IMR-90 (cell line): ENCODE measurements around the gene AP4M1. TPM values are rescaled to one million over a fixed set of nuclear protein-coding genes. Genes with fewer than 3 reads are reported as not detected.

Experiments used
- ATAC-seq: fragments of 200-7000 bp; cut with Tn5 transposase; 2 replicates; pipeline ENCODE4 v1.9.1; 2020; ENCODE audit warnings: low read depth, mild to moderate bottlenecking, moderate library complexity
- BruUV-seq: library from RNA; stranded (reverse); fragments of 400-500 nt; replicated peaks from 2 replicates; lab custom pipeline; 2021; lab: Mats Ljungman, UMichigan
- CTCF ChIA-PET: fragments of 300-600 bp; formaldehyde crosslinking; extraction: SDS; loops from one replicate; lab custom pipeline; 2021; ENCODE audit warnings: antibody characterized with exemption; lab: Yijun Ruan, JAX
- POLR2A ChIA-PET: fragments of 300-600 bp; sonication (Branson Sonifier 250); formaldehyde crosslinking; loops from one replicate; lab custom pipeline; 2022; ENCODE audit warnings: antibody characterized with exemption; ENCODE audit not compliant: unreplicated experiment; lab: Charles Lee
- DNase-seq: peaks from one replicate; pipeline ENCODE4 v3.0.0; 2013
- H2AFZ ChIP-seq: replicated peaks from 2 replicates; pipeline ENCODE3; 2013; ENCODE audit warnings: low read length, mild to moderate bottlenecking; ENCODE audit not compliant: poor library complexity
- H2AK5ac ChIP-seq: 2 replicates; pipeline ENCODE4 v1.6.1; 2013; ENCODE audit warnings: low read depth, low read length, inconsistent platforms
- H2AK9ac ChIP-seq: replicated peaks from 2 replicates; pipeline ENCODE3; 2013; ENCODE audit warnings: mild to moderate bottlenecking, low read depth, low read length, moderate library complexity; ENCODE audit not compliant: poor library complexity
- H2BK120ac ChIP-seq: 2 replicates; pipeline ENCODE4 v1.6.1; 2013; ENCODE audit warnings: low read depth, low read length, inconsistent platforms
- H2BK15ac ChIP-seq: 3 replicates; pipeline ENCODE4 v1.6.1; 2013; ENCODE audit warnings: low read depth, low read length, inconsistent platforms
- H2BK20ac ChIP-seq: 2 replicates; pipeline ENCODE4 v1.6.1; 2013; ENCODE audit warnings: low read depth, mild to moderate bottlenecking, inconsistent platforms, low read length, moderate library complexity
- H2BK5ac ChIP-seq: 2 replicates; pipeline ENCODE4 v1.6.1; 2013; ENCODE audit warnings: mild to moderate bottlenecking, low read depth, low read length, inconsistent platforms; ENCODE audit not compliant: poor library complexity, severe bottlenecking
- H3K14ac ChIP-seq: replicated peaks from 2 replicates; pipeline ENCODE4 v1.6.1; 2013; ENCODE audit warnings: low read depth, low read length, inconsistent platforms
- H3K18ac ChIP-seq: 2 replicates; pipeline ENCODE4 v1.6.1; 2013; ENCODE audit warnings: low read depth, low read length, control low read depth
- H3K23ac ChIP-seq: 2 replicates; pipeline ENCODE4 v1.6.1; 2013; ENCODE audit warnings: low read depth, low read length, inconsistent platforms
- H3K27ac ChIP-seq: 2 replicates; pipeline ENCODE4 v1.5.1; 2013; ENCODE audit warnings: mild to moderate bottlenecking, control low read depth, low read length; ENCODE audit not compliant: insufficient read depth
- H3K27me3 ChIP-seq: 2 replicates; pipeline ENCODE4 v1.6.1; 2013; ENCODE audit warnings: low read length; ENCODE audit not compliant: control insufficient read depth, insufficient read depth
- H3K36me3 ChIP-seq: 2 replicates; pipeline ENCODE4 v1.6.1; 2013; ENCODE audit warnings: low read length, mixed read lengths; ENCODE audit not compliant: control insufficient read depth, insufficient read depth
- H3K4ac ChIP-seq: 2 replicates; pipeline ENCODE4 v1.6.1; 2013; ENCODE audit warnings: low read depth, low read length, inconsistent platforms
- H3K4me1 ChIP-seq: 2 replicates; pipeline ENCODE4 v1.6.1; 2013; ENCODE audit warnings: low read length, mixed read lengths; ENCODE audit not compliant: control insufficient read depth, insufficient read depth
- H3K4me2 ChIP-seq: 2 replicates; pipeline ENCODE4 v1.6.1; 2013; ENCODE audit warnings: low read depth, mild to moderate bottlenecking, control low read depth, low read length, moderate library complexity
- H3K4me3 ChIP-seq: 2 replicates; pipeline ENCODE4 v1.5.1; 2013; ENCODE audit warnings: low read depth, mild to moderate bottlenecking, control low read depth, low read length, moderate library complexity; ENCODE audit not compliant: insufficient read depth
- H3K56ac ChIP-seq: 2 replicates; pipeline ENCODE4 v1.6.1; 2013; ENCODE audit warnings: low read length, inconsistent platforms; ENCODE audit not compliant: insufficient read depth; ENCODE audit errors: extremely low read depth
- H3K79me1 ChIP-seq, 2 experiments: 2 replicates each; pipeline ENCODE4 v1.6.1; 2013; ENCODE audit warnings: low read length in 2 of 2, inconsistent platforms in 1 of 2, low read depth in 1 of 2
- H3K9ac ChIP-seq: 2 replicates; pipeline ENCODE4 v1.6.1; 2013; ENCODE audit warnings: low read depth, low read length, control low read depth
- H3K9me1 ChIP-seq: 2 replicates; pipeline ENCODE4 v1.6.1; 2013; ENCODE audit warnings: low read length, inconsistent platforms; ENCODE audit not compliant: insufficient read depth
- H3K9me3 ChIP-seq: 2 replicates; pipeline ENCODE4 v1.6.1; 2013; ENCODE audit warnings: low read length; ENCODE audit not compliant: control insufficient read depth, insufficient read depth
- H4K20me1 ChIP-seq: 2 replicates; pipeline ENCODE4 v1.6.1; 2013; ENCODE audit warnings: low read length, inconsistent platforms; ENCODE audit not compliant: insufficient read depth
- H4K5ac ChIP-seq: 2 replicates; pipeline ENCODE4 v1.6.1; 2013; ENCODE audit warnings: mild to moderate bottlenecking, low read depth, low read length, control low read depth
- H4K8ac ChIP-seq, 2 experiments: 2 replicates each; pipeline ENCODE4 v1.6.1; 2013; ENCODE audit warnings: low read depth in 2 of 2, low read length in 2 of 2, control low read depth in 1 of 2, inconsistent platforms in 1 of 2
- H4K91ac ChIP-seq: 2 replicates; pipeline ENCODE4 v1.6.1; 2013; ENCODE audit warnings: low read depth, low read length, inconsistent platforms; ENCODE audit not compliant: insufficient read depth
- CHD1 ChIP-seq: IDR thresholded peaks from 2 replicates; pipeline ENCODE4 v1.6.1; 2012; ENCODE audit warnings: low read depth, low read length, improper control_type of control experiment
- FOS ChIP-seq: fragments of 150-350 bp; IDR thresholded peaks from 2 replicates; pipeline ENCODE4 v1.6.1; 2016; ENCODE audit warnings: low read depth, low read length
- MAFK ChIP-seq: IDR thresholded peaks from 2 replicates; pipeline ENCODE4 v1.6.1; 2012; ENCODE audit warnings: low read depth, low read length, improper control_type of control experiment
- NFE2L2 ChIP-seq: fragments of 150-350 bp; IDR thresholded peaks from 2 replicates; pipeline ENCODE4 v1.6.1; 2016; ENCODE audit warnings: low read depth, mild to moderate bottlenecking, low read length
- POLR2A ChIP-seq: IDR thresholded peaks from 2 replicates; pipeline ENCODE4 v1.6.1; 2012; ENCODE audit warnings: mild to moderate bottlenecking, low read depth, low read length
- RCOR1 ChIP-seq: IDR thresholded peaks from 2 replicates; pipeline ENCODE4 v1.6.1; 2012; ENCODE audit warnings: mild to moderate bottlenecking, low read length, improper control_type of control experiment; ENCODE audit not compliant: insufficient replicate concordance
- RFX5 ChIP-seq: IDR thresholded peaks from 2 replicates; pipeline ENCODE4 v1.8.0; 2012; ENCODE audit warnings: low read depth, mild to moderate bottlenecking, low read length, moderate library complexity
- SMC3 ChIP-seq: fragments of 150-350 bp; IDR thresholded peaks from 2 replicates; pipeline ENCODE4 v1.6.1; 2016; ENCODE audit warnings: low read depth, mild to moderate bottlenecking, antibody characterized with exemption, low read length, moderate library complexity
- USF2 ChIP-seq: fragments of 150-350 bp; IDR thresholded peaks from 2 replicates; pipeline ENCODE4 v1.6.1; 2017; ENCODE audit warnings: mild to moderate bottlenecking, antibody characterized with exemption, low read length, low read depth
- WGBS, 2 experiments: methylation state at CpG; one replicate each; pipeline versions ENCODE4 v1.1.5 to v1.1.7; 2013; ENCODE audit warnings: missing lambda C conversion rate in 2 of 2; ENCODE audit not compliant: insufficient read length in 1 of 2; ENCODE audit errors: extremely low coverage in 2 of 2; 5-methylcytosine and 5-hydroxymethylcytosine counted together
- dilution Hi-C: fragments of 300-500 bp; cut with HindIII; formaldehyde crosslinking; loops from one replicate; pipeline ENCODE4 v1.14.3; 2018; ENCODE audit warnings: low sequenced_read_pairs; ENCODE audit not compliant: unreplicated experiment
- in situ Hi-C: fragments of 300-500 bp; cut with MboI; formaldehyde crosslinking; loops from 3 replicates; pipeline ENCODE4 v1.14.3; 2019; ENCODE audit warnings: low sequenced_read_pairs, inconsistent platforms, mixed read lengths
- intact Hi-C: fragments of 100-400 bp; cut with micrococcal nuclease; formaldehyde crosslinking; loops from 2 replicates; pipeline ENCODE4 v1.10.0; 2022
- polyA plus RNA-seq, 3 experiments: library from polyadenylated mRNA; depleted of rRNA; stranded (reverse); fragments of >200 nt; gene quantifications; 2 replicates each; pipeline ENCODE4 v1.2.3, GENCODE V29; 2012; ENCODE audit warnings: low replicate concordance in 1 of 3
- total RNA-seq: library from RNA; depleted of rRNA; stranded (reverse); fragments of >200 nt; gene quantifications from 2 replicates; pipeline ENCODE4 v1.2.3, GENCODE V29; 2012

The AP4M1 gene
- total and polyA plus RNA-seq, 2 of the 4 experiments (the other 2 are of a cell fraction) = 21.1 to 21.4 TPM

GRCh38 chr7:100118388-100119071 is 17.1 kb downstream of the AP4M1 start:
- Histone ChIP-seq H3K36me3 (peaks cover 8% of the 10 kb centered on the region; the same call in 1 of the 2 replicates), H3K4me3 (peak overlapping the region; percentile 80), H2BK15ac (0 out of 3 replicates have a peak overlapping the region, but pooled peaks have one; percentile 10), H3K14ac (peak overlapping the region; percentile 99), H4K20me1 (no peaks in the 10 kb centered on the region; the same call in 1 of the 2 replicates), H3K18ac (no peak overlapping the region), H3K9ac (peak overlapping the region; percentile 86), H3K4me2 (peak overlapping the region; percentile 83), H3K56ac (peak overlapping the region; percentile 91), H2BK120ac (peak overlapping the region; percentile 95), H3K9me3 (no peaks in the 10 kb centered on the region), H3K4ac (peak overlapping the region; percentile 96), H2BK5ac (peak overlapping the region; percentile 91), H4K8ac (peak overlapping the region; percentile 33 to 82), H2AFZ (peak overlapping the region; percentile 96), H3K23ac (peak overlapping the region; percentile 98), H4K91ac (peak overlapping the region; percentile 49; the same call in 1 of the 2 replicates), H2AK9ac (peak overlapping the region; percentile 95), H3K4me1 (peaks cover 6% of the 10 kb centered on the region; the same call in 1 of the 2 replicates), H3K27ac (peak overlapping the region; percentile 81), H2BK20ac (no peak overlapping the region), H4K5ac (no peak overlapping the region), H2AK5ac (peak overlapping the region; percentile 72), H3K27me3 (no peaks in the 10 kb centered on the region), H3K9me1 (peaks cover 13% of the 10 kb centered on the region), H3K79me1 (peaks cover 23 to 44% of the 10 kb centered on the region in 2 experiments)
- no peak for DNase-seq
- ChIA-PET CTCF (no interaction called here), POLR2A (no interaction called here)
- TF ChIP-seq FOS = no peak
- TF ChIP-seq POLR2A = no peak
- no peak for TF ChIP-seq NFE2L2
- TF ChIP-seq USF2 = no peak
- no peak for TF ChIP-seq RFX5
- TF ChIP-seq RCOR1 = no peak
- TF ChIP-seq CHD1 = no peak
- TF ChIP-seq SMC3 = no peak
- no peak for TF ChIP-seq MAFK
- no peak for ATAC-seq
- intact Hi-C loops (loop anchor here (2.0 kb wide), 1 partner anchor 18 kb away; the partner anchor contains the start of genes AP4M1 and MCM7), in situ Hi-C loops (no loop called here), dilution Hi-C loops (no loop called here)
- WGBS, 2 experiments = 6% methylated on average over 10 of the region's 18 CpGs; no CpG with 5 or more reads in 1 of the 2 experiments
- TSS peak; percentile 48 for BruUV-seq
